IMR-90 (cell line): ENCODE data around the gene LBH. TPM values are rescaled to one million over a fixed set of nuclear protein-coding genes. Genes with fewer than 3 reads are reported as not detected.

ENCODE experiments used
- ATAC-seq: fragments of 200-7000 bp; cut with Tn5 transposase; 2 replicates; pipeline ENCODE4 v1.9.1; 2020; ENCODE audit warnings: low read depth, mild to moderate bottlenecking, moderate library complexity
- BruUV-seq: library from RNA; stranded (reverse); fragments of 400-500 nt; replicated peaks from 2 replicates; lab custom pipeline; 2021; lab: Mats Ljungman, UMichigan
- CTCF ChIA-PET: fragments of 300-600 bp; formaldehyde crosslinking; extraction: SDS; loops from one replicate; lab custom pipeline; 2021; ENCODE audit warnings: antibody characterized with exemption; lab: Yijun Ruan, JAX
- POLR2A ChIA-PET: fragments of 300-600 bp; sonication (Branson Sonifier 250); formaldehyde crosslinking; loops from one replicate; lab custom pipeline; 2022; ENCODE audit warnings: antibody characterized with exemption; ENCODE audit not compliant: unreplicated experiment; lab: Charles Lee
- DNase-seq: peaks from one replicate; pipeline ENCODE4 v3.0.0; 2013
- H2AFZ ChIP-seq: replicated peaks from 2 replicates; pipeline ENCODE3; 2013; ENCODE audit warnings: low read length, mild to moderate bottlenecking; ENCODE audit not compliant: poor library complexity
- H2AK5ac ChIP-seq: 2 replicates; pipeline ENCODE4 v1.6.1; 2013; ENCODE audit warnings: low read depth, low read length, inconsistent platforms
- H2AK9ac ChIP-seq: replicated peaks from 2 replicates; pipeline ENCODE3; 2013; ENCODE audit warnings: mild to moderate bottlenecking, low read depth, low read length, moderate library complexity; ENCODE audit not compliant: poor library complexity
- H2BK120ac ChIP-seq: 2 replicates; pipeline ENCODE4 v1.6.1; 2013; ENCODE audit warnings: low read depth, low read length, inconsistent platforms
- H2BK15ac ChIP-seq: 3 replicates; pipeline ENCODE4 v1.6.1; 2013; ENCODE audit warnings: low read depth, low read length, inconsistent platforms
- H2BK20ac ChIP-seq: 2 replicates; pipeline ENCODE4 v1.6.1; 2013; ENCODE audit warnings: low read depth, mild to moderate bottlenecking, inconsistent platforms, low read length, moderate library complexity
- H2BK5ac ChIP-seq: 2 replicates; pipeline ENCODE4 v1.6.1; 2013; ENCODE audit warnings: mild to moderate bottlenecking, low read depth, low read length, inconsistent platforms; ENCODE audit not compliant: poor library complexity, severe bottlenecking
- H3K14ac ChIP-seq: replicated peaks from 2 replicates; pipeline ENCODE4 v1.6.1; 2013; ENCODE audit warnings: low read depth, low read length, inconsistent platforms
- H3K18ac ChIP-seq: 2 replicates; pipeline ENCODE4 v1.6.1; 2013; ENCODE audit warnings: low read depth, low read length, control low read depth
- H3K23ac ChIP-seq: 2 replicates; pipeline ENCODE4 v1.6.1; 2013; ENCODE audit warnings: low read depth, low read length, inconsistent platforms
- H3K27ac ChIP-seq: 2 replicates; pipeline ENCODE4 v1.5.1; 2013; ENCODE audit warnings: mild to moderate bottlenecking, control low read depth, low read length; ENCODE audit not compliant: insufficient read depth
- H3K27me3 ChIP-seq: 2 replicates; pipeline ENCODE4 v1.6.1; 2013; ENCODE audit warnings: low read length; ENCODE audit not compliant: control insufficient read depth, insufficient read depth
- H3K36me3 ChIP-seq: 2 replicates; pipeline ENCODE4 v1.6.1; 2013; ENCODE audit warnings: low read length, mixed read lengths; ENCODE audit not compliant: control insufficient read depth, insufficient read depth
- H3K4ac ChIP-seq: 2 replicates; pipeline ENCODE4 v1.6.1; 2013; ENCODE audit warnings: low read depth, low read length, inconsistent platforms
- H3K4me1 ChIP-seq: 2 replicates; pipeline ENCODE4 v1.6.1; 2013; ENCODE audit warnings: low read length, mixed read lengths; ENCODE audit not compliant: control insufficient read depth, insufficient read depth
- H3K4me2 ChIP-seq: 2 replicates; pipeline ENCODE4 v1.6.1; 2013; ENCODE audit warnings: low read depth, mild to moderate bottlenecking, control low read depth, low read length, moderate library complexity
- H3K4me3 ChIP-seq: 2 replicates; pipeline ENCODE4 v1.5.1; 2013; ENCODE audit warnings: low read depth, mild to moderate bottlenecking, control low read depth, low read length, moderate library complexity; ENCODE audit not compliant: insufficient read depth
- H3K56ac ChIP-seq: 2 replicates; pipeline ENCODE4 v1.6.1; 2013; ENCODE audit warnings: low read length, inconsistent platforms; ENCODE audit not compliant: insufficient read depth; ENCODE audit errors: extremely low read depth
- H3K79me1 ChIP-seq, 2 experiments: 2 replicates each; pipeline ENCODE4 v1.6.1; 2013; ENCODE audit warnings: low read length in 2 of 2, inconsistent platforms in 1 of 2, low read depth in 1 of 2
- H3K9ac ChIP-seq: 2 replicates; pipeline ENCODE4 v1.6.1; 2013; ENCODE audit warnings: low read depth, low read length, control low read depth
- H3K9me1 ChIP-seq: 2 replicates; pipeline ENCODE4 v1.6.1; 2013; ENCODE audit warnings: low read length, inconsistent platforms; ENCODE audit not compliant: insufficient read depth
- H3K9me3 ChIP-seq: 2 replicates; pipeline ENCODE4 v1.6.1; 2013; ENCODE audit warnings: low read length; ENCODE audit not compliant: control insufficient read depth, insufficient read depth
- H4K20me1 ChIP-seq: 2 replicates; pipeline ENCODE4 v1.6.1; 2013; ENCODE audit warnings: low read length, inconsistent platforms; ENCODE audit not compliant: insufficient read depth
- H4K5ac ChIP-seq: 2 replicates; pipeline ENCODE4 v1.6.1; 2013; ENCODE audit warnings: mild to moderate bottlenecking, low read depth, low read length, control low read depth
- H4K8ac ChIP-seq, 2 experiments: 2 replicates each; pipeline ENCODE4 v1.6.1; 2013; ENCODE audit warnings: low read depth in 2 of 2, low read length in 2 of 2, control low read depth in 1 of 2, inconsistent platforms in 1 of 2
- H4K91ac ChIP-seq: 2 replicates; pipeline ENCODE4 v1.6.1; 2013; ENCODE audit warnings: low read depth, low read length, inconsistent platforms; ENCODE audit not compliant: insufficient read depth
- CEBPB ChIP-seq: IDR thresholded peaks from 2 replicates; pipeline ENCODE4 v1.6.1; 2012; ENCODE audit warnings: low read depth, low read length, improper control_type of control experiment
- CHD1 ChIP-seq: IDR thresholded peaks from 2 replicates; pipeline ENCODE4 v1.6.1; 2012; ENCODE audit warnings: low read depth, low read length, improper control_type of control experiment
- MAZ ChIP-seq: IDR thresholded peaks from 2 replicates; pipeline ENCODE4 v1.6.1; 2012; ENCODE audit warnings: low read depth, mild to moderate bottlenecking, low read length, improper control_type of control experiment, moderate library complexity, borderline replicate concordance
- MXI1 ChIP-seq: IDR thresholded peaks from 2 replicates; pipeline ENCODE4 v1.6.1; 2012; ENCODE audit warnings: low read depth, mild to moderate bottlenecking, low read length, moderate library complexity, borderline replicate concordance
- POLR2A ChIP-seq: IDR thresholded peaks from 2 replicates; pipeline ENCODE4 v1.6.1; 2012; ENCODE audit warnings: mild to moderate bottlenecking, low read depth, low read length
- SMC3 ChIP-seq: fragments of 150-350 bp; IDR thresholded peaks from 2 replicates; pipeline ENCODE4 v1.6.1; 2016; ENCODE audit warnings: low read depth, mild to moderate bottlenecking, antibody characterized with exemption, low read length, moderate library complexity
- whole genome bisulfite sequencing, 2 experiments: methylation state at CpG; one replicate each; pipeline versions ENCODE4 v1.1.5 to v1.1.7; 2013; ENCODE audit warnings: missing lambda C conversion rate in 2 of 2; ENCODE audit not compliant: insufficient read length in 1 of 2; ENCODE audit errors: extremely low coverage in 2 of 2; 5-methylcytosine and 5-hydroxymethylcytosine counted together
- dilution Hi-C: fragments of 300-500 bp; cut with HindIII; formaldehyde crosslinking; loops from one replicate; pipeline ENCODE4 v1.14.3; 2018; ENCODE audit warnings: low sequenced_read_pairs; ENCODE audit not compliant: unreplicated experiment
- in situ Hi-C: fragments of 300-500 bp; cut with MboI; formaldehyde crosslinking; loops from 3 replicates; pipeline ENCODE4 v1.14.3; 2019; ENCODE audit warnings: low sequenced_read_pairs, inconsistent platforms, mixed read lengths
- intact Hi-C: fragments of 100-400 bp; cut with micrococcal nuclease; formaldehyde crosslinking; loops from 2 replicates; pipeline ENCODE4 v1.10.0; 2022
- polyA plus RNA-seq, 3 experiments: library from polyadenylated mRNA; depleted of rRNA; stranded (reverse); fragments of >200 nt; gene quantifications; 2 replicates each; pipeline ENCODE4 v1.2.3, GENCODE V29; 2012; ENCODE audit warnings: low replicate concordance in 1 of 3
- total RNA-seq: library from RNA; depleted of rRNA; stranded (reverse); fragments of >200 nt; gene quantifications from 2 replicates; pipeline ENCODE4 v1.2.3, GENCODE V29; 2012
- TF ChIP-seq, protein P1 (sequence below): conservative IDR thresholded peaks from 2 replicates; pipeline ENCODE4 v1.5.1; 2012; ENCODE audit warnings: mild to moderate bottlenecking, low read depth, low read length, improper control_type of control experiment
- TF ChIP-seq, protein P2 (sequence below): fragments of 150-350 bp; IDR thresholded peaks from 2 replicates; pipeline ENCODE4 v1.6.1; 2017; ENCODE audit warnings: mild to moderate bottlenecking, antibody characterized with exemption, low read length, low read depth
- TF ChIP-seq, protein P3 (sequence below): fragments of 150-350 bp; IDR thresholded peaks from 2 replicates; pipeline ENCODE4 v1.6.1; 2016; ENCODE audit warnings: low read depth, mild to moderate bottlenecking, low read length, moderate library complexity, borderline replicate concordance

Gene LBH
- total and polyA plus RNA-seq, 2 of the 4 experiments (the other 2 are of a cell fraction) = 158 to 202 TPM

DNA sequence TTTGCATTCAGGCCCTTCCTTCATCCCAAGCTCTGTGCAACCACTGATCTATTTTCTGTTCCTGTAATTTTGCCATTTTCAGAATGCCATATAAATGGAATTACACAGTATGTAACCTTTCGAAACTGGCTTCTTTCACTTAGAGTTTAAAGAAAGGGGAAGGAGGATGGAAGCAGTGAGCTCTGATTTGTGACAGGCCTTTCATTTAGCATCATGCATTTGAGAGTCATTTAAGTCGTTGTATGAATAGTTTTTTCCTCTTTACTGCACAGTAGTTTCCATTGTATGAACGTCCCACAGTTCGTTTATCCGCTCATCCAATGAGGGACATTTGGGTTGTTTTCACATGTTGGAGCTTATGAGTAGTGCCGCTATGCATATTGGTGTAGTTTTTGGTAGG lies 67.0 kb downstream of the LBH start:
- Histone ChIP-seq H2AK5ac (peak overlapping the region; percentile 91), H3K9me1 (peaks cover 23% of the 10 kb centered on the region), H3K4me1 (peaks cover 22% of the 10 kb centered on the region), H2AFZ (no peak overlapping the region), H2BK5ac (peak overlapping the region; percentile 80), H3K4me3 (no peak overlapping the region), H3K4ac (peak overlapping the region; percentile 85; the same call in 1 of the 2 replicates), H3K79me1 (peaks cover 16 to 47% of the 10 kb centered on the region in 2 experiments; a peak in 3 of 4 replicates), H3K23ac (peak overlapping the region; percentile 33; the same call in 1 of the 2 replicates), H4K8ac (peak overlapping the region; percentile 62 to 79), H3K4me2 (no peak overlapping the region), H4K5ac (peak overlapping the region; percentile 62; the same call in 1 of the 2 replicates), H3K56ac (peak overlapping the region; percentile 41; the same call in 1 of the 2 replicates), H3K36me3 (no peaks in the 10 kb centered on the region), H3K27me3 (no peaks in the 10 kb centered on the region), H2BK120ac (peak overlapping the region; percentile 95), H4K91ac (peak overlapping the region; percentile 91), H3K27ac (no peak overlapping the region), H3K9ac (no peak overlapping the region), H2AK9ac (no peak overlapping the region), H2BK20ac (peak overlapping the region; percentile 93), H2BK15ac (peak overlapping the region; percentile 98), H3K9me3 (no peaks in the 10 kb centered on the region), H4K20me1 (no peaks in the 10 kb centered on the region), H3K18ac (peak overlapping the region; percentile 81; the same call in 1 of the 2 replicates), H3K14ac (peak overlapping the region; percentile 88)
- ChIA-PET CTCF (no interaction called here), POLR2A (interaction anchor here (0.6 to 1.1 kb wide), 2 partner anchors 146 to 367 kb away, joined by 3 to 7 read pairs; no protein-coding TSS in a partner anchor)
- ATAC-seq = no peak
- DNase-seq = no peak
- dilution Hi-C loops (no loop called here), in situ Hi-C loops (no loop called here), intact Hi-C loops (no loop called here)
- TF ChIP-seq, protein P1, sequence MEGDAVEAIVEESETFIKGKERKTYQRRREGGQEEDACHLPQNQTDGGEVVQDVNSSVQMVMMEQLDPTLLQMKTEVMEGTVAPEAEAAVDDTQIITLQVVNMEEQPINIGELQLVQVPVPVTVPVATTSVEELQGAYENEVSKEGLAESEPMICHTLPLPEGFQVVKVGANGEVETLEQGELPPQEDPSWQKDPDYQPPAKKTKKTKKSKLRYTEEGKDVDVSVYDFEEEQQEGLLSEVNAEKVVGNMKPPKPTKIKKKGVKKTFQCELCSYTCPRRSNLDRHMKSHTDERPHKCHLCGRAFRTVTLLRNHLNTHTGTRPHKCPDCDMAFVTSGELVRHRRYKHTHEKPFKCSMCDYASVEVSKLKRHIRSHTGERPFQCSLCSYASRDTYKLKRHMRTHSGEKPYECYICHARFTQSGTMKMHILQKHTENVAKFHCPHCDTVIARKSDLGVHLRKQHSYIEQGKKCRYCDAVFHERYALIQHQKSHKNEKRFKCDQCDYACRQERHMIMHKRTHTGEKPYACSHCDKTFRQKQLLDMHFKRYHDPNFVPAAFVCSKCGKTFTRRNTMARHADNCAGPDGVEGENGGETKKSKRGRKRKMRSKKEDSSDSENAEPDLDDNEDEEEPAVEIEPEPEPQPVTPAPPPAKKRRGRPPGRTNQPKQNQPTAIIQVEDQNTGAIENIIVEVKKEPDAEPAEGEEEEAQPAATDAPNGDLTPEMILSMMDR = no peak
- TF ChIP-seq CEBPB (no peak), POLR2A (no peak), CHD1 (no peak), MAZ (no peak), MXI1 (no peak), SMC3 (no peak)
- TF ChIP-seq, protein P2, sequence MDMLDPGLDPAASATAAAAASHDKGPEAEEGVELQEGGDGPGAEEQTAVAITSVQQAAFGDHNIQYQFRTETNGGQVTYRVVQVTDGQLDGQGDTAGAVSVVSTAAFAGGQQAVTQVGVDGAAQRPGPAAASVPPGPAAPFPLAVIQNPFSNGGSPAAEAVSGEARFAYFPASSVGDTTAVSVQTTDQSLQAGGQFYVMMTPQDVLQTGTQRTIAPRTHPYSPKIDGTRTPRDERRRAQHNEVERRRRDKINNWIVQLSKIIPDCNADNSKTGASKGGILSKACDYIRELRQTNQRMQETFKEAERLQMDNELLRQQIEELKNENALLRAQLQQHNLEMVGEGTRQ = no peak
- TF ChIP-seq, protein P3, sequence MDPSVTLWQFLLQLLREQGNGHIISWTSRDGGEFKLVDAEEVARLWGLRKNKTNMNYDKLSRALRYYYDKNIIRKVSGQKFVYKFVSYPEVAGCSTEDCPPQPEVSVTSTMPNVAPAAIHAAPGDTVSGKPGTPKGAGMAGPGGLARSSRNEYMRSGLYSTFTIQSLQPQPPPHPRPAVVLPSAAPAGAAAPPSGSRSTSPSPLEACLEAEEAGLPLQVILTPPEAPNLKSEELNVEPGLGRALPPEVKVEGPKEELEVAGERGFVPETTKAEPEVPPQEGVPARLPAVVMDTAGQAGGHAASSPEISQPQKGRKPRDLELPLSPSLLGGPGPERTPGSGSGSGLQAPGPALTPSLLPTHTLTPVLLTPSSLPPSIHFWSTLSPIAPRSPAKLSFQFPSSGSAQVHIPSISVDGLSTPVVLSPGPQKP = no peak
- no TSS peak for BruUV-seq
- WGBS, 2 experiments = no CpG with 5 or more reads among the region's 6 CpGs
